H9 (cell line): ENCODE measurements around the gene TRAF5. TPM values are rescaled to one million over a fixed set of nuclear protein-coding genes. Genes with fewer than 3 reads are reported as not detected.

Experiments
- DNase-seq: peaks from one replicate; pipeline ENCODE4 v3.0.0-alpha.2; 2017
- H2AFZ ChIP-seq: one replicate; pipeline ENCODE4 v1.6.1; 2013; ENCODE audit warnings: mild to moderate bottlenecking, low read length, control low read depth, moderate library complexity
- H2AK5ac ChIP-seq: 2 replicates; pipeline ENCODE4 v1.6.1; 2013; ENCODE audit warnings: low read length, control low read depth, mixed read lengths; ENCODE audit not compliant: insufficient read length
- H2BK120ac ChIP-seq: one replicate; pipeline ENCODE4 v1.6.1; 2013; ENCODE audit warnings: low read depth, mild to moderate bottlenecking, low read length, control low read depth, inconsistent platforms; ENCODE audit not compliant: poor library complexity, severe bottlenecking
- H2BK12ac ChIP-seq: 2 replicates; pipeline ENCODE4 v1.6.1; 2013; ENCODE audit warnings: low read length, control low read depth, mixed read lengths, low read depth; ENCODE audit not compliant: insufficient read length
- H2BK15ac ChIP-seq: 2 replicates; pipeline ENCODE4 v1.6.1; 2013; ENCODE audit warnings: low read depth, low read length, control low read depth
- H2BK20ac ChIP-seq: one replicate; pipeline ENCODE4 v1.6.1; 2013; ENCODE audit warnings: low read depth, mild to moderate bottlenecking, low read length, control low read depth, inconsistent platforms; ENCODE audit not compliant: poor library complexity, severe bottlenecking
- H2BK5ac ChIP-seq: 2 replicates; pipeline ENCODE4 v1.6.1; 2013; ENCODE audit warnings: low read length, control low read depth, mixed read lengths; ENCODE audit not compliant: insufficient read length
- H3K14ac ChIP-seq: 2 replicates; pipeline ENCODE4 v1.6.1; 2013; ENCODE audit warnings: low read length, control low read depth; ENCODE audit not compliant: insufficient read depth
- H3K18ac ChIP-seq: 2 replicates; pipeline ENCODE4 v1.6.1; 2013; ENCODE audit warnings: low read depth, mild to moderate bottlenecking, mixed read lengths, low read length, control low read depth; ENCODE audit not compliant: insufficient read length
- H3K23ac ChIP-seq: 2 replicates; pipeline ENCODE4 v1.6.1; 2013; ENCODE audit warnings: low read length, control low read depth, mixed read lengths, low read depth; ENCODE audit not compliant: insufficient read length
- H3K23me2 ChIP-seq: 2 replicates; pipeline ENCODE4 v1.6.1; 2013; ENCODE audit warnings: low read depth, mild to moderate bottlenecking, mixed read lengths, low read length, control low read depth; ENCODE audit not compliant: insufficient read length, poor library complexity, severe bottlenecking
- H3K27ac ChIP-seq: 2 replicates; pipeline ENCODE4 v1.5.1; 2013; ENCODE audit warnings: low read length, control low read depth, mixed read lengths, low read depth; ENCODE audit not compliant: insufficient read length
- H3K27me3 ChIP-seq: 2 replicates; pipeline ENCODE4 v1.6.1; 2013; ENCODE audit warnings: low read length, control low read depth, inconsistent platforms; ENCODE audit not compliant: insufficient read depth
- H3K4ac ChIP-seq: 2 replicates; pipeline ENCODE4 v1.6.1; 2013; ENCODE audit warnings: low read depth, mild to moderate bottlenecking, control low read depth, inconsistent platforms, low read length, moderate library complexity
- H3K4me1 ChIP-seq: 2 replicates; pipeline ENCODE4 v1.6.1; 2013; ENCODE audit warnings: low read length, control low read depth, inconsistent platforms; ENCODE audit not compliant: insufficient read depth
- H3K4me2 ChIP-seq: 2 replicates; pipeline ENCODE4 v1.6.1; 2013; ENCODE audit warnings: low read length, control low read depth, mixed read lengths; ENCODE audit not compliant: insufficient read length, insufficient read depth
- H3K56ac ChIP-seq: 2 replicates; pipeline ENCODE4 v1.6.1; 2013; ENCODE audit warnings: low read depth, mild to moderate bottlenecking, mixed read lengths, low read length, control low read depth; ENCODE audit not compliant: insufficient read length
- H3K79me1 ChIP-seq: 2 replicates; pipeline ENCODE4 v1.6.1; 2013; ENCODE audit warnings: low read depth, mild to moderate bottlenecking, moderate library complexity, low read length, control low read depth, inconsistent platforms; ENCODE audit not compliant: insufficient read depth, poor library complexity, severe bottlenecking
- H3K79me2 ChIP-seq: 2 replicates; pipeline ENCODE4 v1.6.1; 2013; ENCODE audit warnings: low read length, control low read depth, inconsistent platforms; ENCODE audit not compliant: insufficient read depth
- H3K9ac ChIP-seq: 2 replicates; pipeline ENCODE4 v1.6.1; 2013; ENCODE audit warnings: low read length, control low read depth, mixed read lengths; ENCODE audit not compliant: insufficient read length; ENCODE audit errors: extremely low read depth
- H3K9me3 ChIP-seq: one replicate; pipeline ENCODE4 v1.6.1; 2013; ENCODE audit warnings: low read depth, low read length, inconsistent platforms; ENCODE audit not compliant: control insufficient read depth
- H3T11ph ChIP-seq: one replicate; pipeline ENCODE4 v1.6.1; 2013; ENCODE audit warnings: mild to moderate bottlenecking, low read length, control low read depth, inconsistent platforms
- H4K20me1 ChIP-seq: one replicate; pipeline ENCODE4 v1.6.1; 2013; ENCODE audit not compliant: control insufficient read depth, insufficient read length, insufficient read depth
- H4K5ac ChIP-seq: 2 replicates; pipeline ENCODE4 v1.6.1; 2013; ENCODE audit warnings: low read depth, mild to moderate bottlenecking, mixed read lengths, low read length, control low read depth; ENCODE audit not compliant: insufficient read length
- H4K8ac ChIP-seq: replicated peaks from 2 replicates; pipeline ENCODE4 v1.6.1; 2013; ENCODE audit warnings: low read length, control low read depth, mixed read lengths, low read depth; ENCODE audit not compliant: insufficient read length
- H4K91ac ChIP-seq: 2 replicates; pipeline ENCODE4 v1.6.1; 2013; ENCODE audit warnings: low read depth, mild to moderate bottlenecking, moderate library complexity, mixed read lengths, low read length, control low read depth; ENCODE audit not compliant: insufficient read length
- H3K27ac Mint-ChIP-seq, 3 experiments: 2 replicates in 2 of 3; 3 replicates in 1 of 3; pipeline ENCODE4 v1.8.0; 2020 to 2021; ENCODE audit warnings: mixed read lengths in 3 of 3, mild to moderate bottlenecking in 1 of 3, moderate library complexity in 1 of 3
- H3K27me3 Mint-ChIP-seq: 2 replicates; pipeline ENCODE4 v1.8.0; 2021; ENCODE audit warnings: low read depth, mild to moderate bottlenecking, moderate library complexity, mixed read lengths
- H3K36me3 Mint-ChIP-seq, 3 experiments: 2 replicates in 2 of 3; 3 replicates in 1 of 3; pipeline ENCODE4 v1.8.0; 2020 to 2021; ENCODE audit warnings: low read depth in 3 of 3, mixed read lengths in 3 of 3; ENCODE audit not compliant: insufficient read depth in 1 of 3
- H3K4me1 Mint-ChIP-seq, 2 experiments: 2 replicates each; pipeline ENCODE4 v1.8.0; 2020; ENCODE audit warnings: mixed read lengths in 2 of 2
- H3K4me3 Mint-ChIP-seq, 2 experiments: 2 replicates in 1 of 2; 3 replicates in 1 of 2; pipeline ENCODE4 v1.8.0; 2020 to 2021; ENCODE audit warnings: mild to moderate bottlenecking in 2 of 2, mixed read lengths in 2 of 2, moderate library complexity in 1 of 2
- H3K9me3 Mint-ChIP-seq, 2 experiments: 2 replicates in 1 of 2; 3 replicates in 1 of 2; pipeline ENCODE4 v1.8.0; 2020; ENCODE audit warnings: mild to moderate bottlenecking in 2 of 2, mixed read lengths in 2 of 2, moderate library complexity in 1 of 2
- WGBS: extraction: QIAGEN DNeasy Blood & Tissue Kit; methylation state at CpG from one replicate; pipeline ENCODE4 v1.1.7; 2013; ENCODE audit warnings: missing lambda C conversion rate, low lambda C conversion rate, mixed read lengths; ENCODE audit not compliant: insufficient read length; ENCODE audit errors: extremely low coverage; 5-methylcytosine and 5-hydroxymethylcytosine counted together
- total RNA-seq: library from RNA; stranded (reverse); gene quantifications from 2 replicates; pipeline ENCODE4 v1.2.1, GENCODE V29; 2021
- TF ChIP-seq, protein P1 (sequence below): fragments of 200-600 bp; sonication (generic); conservative IDR thresholded peaks from 3 replicates; pipeline ENCODE4 v1.8.0; 2021; ENCODE audit warnings: antibody characterized with exemption, mild to moderate bottlenecking

TRAF5 gene
- total RNA-seq, 1 experiment from 2014 or later: 19.1 TPM

DNA sequence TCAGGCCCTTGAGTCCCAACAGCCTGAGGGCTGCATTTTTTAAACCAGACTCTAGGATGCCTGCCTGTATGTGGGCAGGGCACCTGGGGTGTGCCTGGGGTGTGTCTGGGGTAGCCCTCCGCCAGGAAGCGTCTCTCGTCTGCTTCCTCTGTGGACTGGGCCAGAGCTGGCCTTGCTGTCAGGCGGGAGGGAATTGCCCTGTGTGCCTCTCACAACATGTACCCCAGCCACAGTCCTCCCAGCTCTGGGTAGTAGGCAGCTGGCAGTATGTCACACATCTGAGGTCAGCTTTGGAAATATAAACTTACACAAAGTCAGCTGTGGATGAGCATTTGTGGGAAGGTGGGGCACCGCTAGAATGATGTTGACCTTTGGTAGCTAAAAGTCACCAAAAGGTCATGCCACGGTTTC lies 13.0 kb downstream of the TRAF5 start:
- no peak overlapping the region for H3K9ac ChIP-seq
- no peaks in the 10 kb centered on the region for H3K23me2 ChIP-seq
- no peak overlapping the region for H2BK20ac ChIP-seq
- H3K56ac ChIP-seq: no peak overlapping the region
- H2AK5ac ChIP-seq: no peak overlapping the region
- H3K36me3 Mint-ChIP-seq: peaks cover 0 to 2% (median 0%) of the 10 kb centered on the region in 3 experiments; a peak in 1 of 7 replicates
- TF ChIP-seq, protein P1, sequence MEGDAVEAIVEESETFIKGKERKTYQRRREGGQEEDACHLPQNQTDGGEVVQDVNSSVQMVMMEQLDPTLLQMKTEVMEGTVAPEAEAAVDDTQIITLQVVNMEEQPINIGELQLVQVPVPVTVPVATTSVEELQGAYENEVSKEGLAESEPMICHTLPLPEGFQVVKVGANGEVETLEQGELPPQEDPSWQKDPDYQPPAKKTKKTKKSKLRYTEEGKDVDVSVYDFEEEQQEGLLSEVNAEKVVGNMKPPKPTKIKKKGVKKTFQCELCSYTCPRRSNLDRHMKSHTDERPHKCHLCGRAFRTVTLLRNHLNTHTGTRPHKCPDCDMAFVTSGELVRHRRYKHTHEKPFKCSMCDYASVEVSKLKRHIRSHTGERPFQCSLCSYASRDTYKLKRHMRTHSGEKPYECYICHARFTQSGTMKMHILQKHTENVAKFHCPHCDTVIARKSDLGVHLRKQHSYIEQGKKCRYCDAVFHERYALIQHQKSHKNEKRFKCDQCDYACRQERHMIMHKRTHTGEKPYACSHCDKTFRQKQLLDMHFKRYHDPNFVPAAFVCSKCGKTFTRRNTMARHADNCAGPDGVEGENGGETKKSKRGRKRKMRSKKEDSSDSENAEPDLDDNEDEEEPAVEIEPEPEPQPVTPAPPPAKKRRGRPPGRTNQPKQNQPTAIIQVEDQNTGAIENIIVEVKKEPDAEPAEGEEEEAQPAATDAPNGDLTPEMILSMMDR: no peak
- H3K9me3 Mint-ChIP-seq: no peaks in the 10 kb centered on the region
- no peak overlapping the region for H4K91ac ChIP-seq
- no peaks in the 10 kb centered on the region for H3K9me3 ChIP-seq
- H2AFZ ChIP-seq: no peak overlapping the region
- H3K79me2 ChIP-seq: peaks cover 3% of the 10 kb centered on the region; the same call in 1 of the 2 replicates
- no peak overlapping the region for H3K4me2 ChIP-seq
- H2BK12ac ChIP-seq: no peak overlapping the region
- no peak overlapping the region for H4K5ac ChIP-seq
- H3K4me1 Mint-ChIP-seq: peaks cover 26 to 28% of the 10 kb centered on the region in 2 experiments
- no peak overlapping the region for H2BK15ac ChIP-seq
- no peak overlapping the region for H4K8ac ChIP-seq
- H3K27ac Mint-ChIP-seq: 0 out of 7 replicates have a peak overlapping the region, but pooled peaks of 1 of the 3 experiments have one; percentile 53
- DNase-seq: no peak
- H3K14ac ChIP-seq: no peak overlapping the region
- H3K4me1 ChIP-seq: peaks cover 8% of the 10 kb centered on the region
- H2BK5ac ChIP-seq: no peak overlapping the region
- no peak overlapping the region for H3K18ac ChIP-seq
- no peaks in the 10 kb centered on the region for H3K27me3 Mint-ChIP-seq
- H3K4ac ChIP-seq: no peak overlapping the region
- H3K27me3 ChIP-seq: no peaks in the 10 kb centered on the region
- WGBS: no CpG with 5 or more reads among the region's 6 CpGs
- H3K27ac ChIP-seq: no peak overlapping the region
- H3T11ph ChIP-seq: no peak overlapping the region
- no peaks in the 10 kb centered on the region for H4K20me1 ChIP-seq
- no peak overlapping the region for H3K4me3 Mint-ChIP-seq
- H3K23ac ChIP-seq: no peak overlapping the region
- H3K79me1 ChIP-seq: peaks cover 2% of the 10 kb centered on the region
- H2BK120ac ChIP-seq: no peak overlapping the region
